ENCODE results near the gene CUBN. TPM values are rescaled to one million over a fixed set of nuclear protein-coding genes. Genes with fewer than 3 reads are reported as not detected.
A peak's percentile ranks its signal among the peaks of the same experiment; 100 is the strongest.

CUBN gene
- total and polyA plus RNA-seq, 9 of the 15 experiments (the other 6 are each of a cell fraction or from before 2014, with no cell fraction given) = 0.04 to 0.33 (median 0.09) TPM

- TF ChIP-seq MGA (IDR thresholded peaks at IDR 0.05) (no peak), EGR1 (conservative IDR thresholded peaks at IDR 0.05) (no peak), ATF3 (IDR thresholded peaks at IDR 0.05) (peak; percentile 80), ATF3 (CRISPR knock-in tag; conservative IDR thresholded peaks at IDR 0.05) (no peak), HMG20B (CRISPR knock-in tag; IDR thresholded peaks at IDR 0.05) (no peak), CEBPG (CRISPR knock-in tag; IDR thresholded peaks at IDR 0.05) (no peak), CEBPG (tag; conservative IDR thresholded peaks at IDR 0.05 in 1 of 2, IDR thresholded peaks at IDR 0.05 in 1 of 2) (peak; percentile 55 to 63; a peak in 3 of 4 replicates), MYBL2 (IDR thresholded peaks at IDR 0.05; ENCODE audit: low read depth) (no peak), MYBL2 (CRISPR knock-in tag; IDR thresholded peaks at IDR 0.05; ENCODE audit: borderline replicate concordance) (no peak)
Measured at GRCh38 chr10:16941067-16941466, 188.5 kb downstream of the CUBN start (continued).

Data from K562 (cell line).